Breast epithelium (tissue), 3 donors: Measurements from ENCODE around the gene GJB4.

Experiments
- CTCF ChIP-seq, 3 donors: fragments of 450-650 bp; IDR thresholded peaks; one replicate each; pipeline ENCODE4 v1.5.1; 2016 to 2017; ENCODE audit warnings: antibody characterized with exemption in 3 of 3, mild to moderate bottlenecking in 3 of 3, moderate library complexity in 3 of 3
- POLR2A ChIP-seq: fragments of 450-650 bp; IDR thresholded peaks from one replicate; pipeline ENCODE4 v1.6.1; 2016; ENCODE audit warnings: antibody characterized with exemption, mild to moderate bottlenecking, moderate library complexity

GRCh38 chr1:34786521-34787325 is 27.2 kb downstream of the GJB4 start:
- TF ChIP-seq POLR2A: no peak
- peak; percentile 24 to 70 (median 66) for TF ChIP-seq CTCF (IDR thresholded peaks at IDR 0.05)
